Astrocyte (in vitro differentiated cells and primary cell): ENCODE data around the gene FGGY. TPM values are rescaled to one million over a fixed set of nuclear protein-coding genes. Genes with fewer than 3 reads are reported as not detected.

Experiments used
- DNase-seq: peaks from one replicate; pipeline ENCODE4 v3.0.0-alpha.2; 2010; ENCODE audit warnings: low read depth
- FAIRE-seq: peaks from 2 replicates; lab custom pipeline; 2011; peaks lifted over from hg19 to GRCh38; lab: Jason Lieb, UNC
- H2AFZ ChIP-seq: 2 replicates; pipeline ENCODE4 v1.6.0; 2012; ENCODE audit warnings: low read depth, low read length, inconsistent platforms
- H3K27ac ChIP-seq: 2 replicates; pipeline ENCODE4 v1.5.1; 2011; ENCODE audit warnings: low read depth, low read length, inconsistent platforms
- H3K27me3 ChIP-seq: 2 replicates; pipeline ENCODE4 v1.6.0; 2011; ENCODE audit warnings: low read length, inconsistent platforms; ENCODE audit not compliant: insufficient read depth
- H3K36me3 ChIP-seq: 2 replicates; pipeline ENCODE4 v1.5.1; 2011; ENCODE audit warnings: low read length, inconsistent platforms; ENCODE audit not compliant: insufficient read depth
- H3K4me1 ChIP-seq: 2 replicates; pipeline ENCODE4 v1.5.1; 2011; ENCODE audit warnings: low read length, inconsistent platforms; ENCODE audit not compliant: insufficient read depth
- H3K4me2 ChIP-seq: 2 replicates; pipeline ENCODE4 v1.6.0; 2012; ENCODE audit warnings: low read length, inconsistent platforms
- H3K4me3 ChIP-seq: 2 replicates; pipeline ENCODE4 v1.5.1; 2011; ENCODE audit warnings: low read depth, mild to moderate bottlenecking, low read length, inconsistent platforms; ENCODE audit not compliant: insufficient read depth
- H3K79me2 ChIP-seq: 2 replicates; pipeline ENCODE4 v1.6.0; 2012; ENCODE audit warnings: mild to moderate bottlenecking, low read length, inconsistent platforms; ENCODE audit not compliant: insufficient read depth
- H3K9ac ChIP-seq: 2 replicates; pipeline ENCODE4 v1.6.0; 2012; ENCODE audit warnings: mild to moderate bottlenecking, low read length, inconsistent platforms
- H3K9me3 ChIP-seq: 2 replicates; pipeline ENCODE4 v1.5.1; 2012; ENCODE audit warnings: low read depth, mild to moderate bottlenecking, low read length, inconsistent platforms; ENCODE audit not compliant: insufficient read depth
- H4K20me1 ChIP-seq: 2 replicates; pipeline ENCODE4 v1.6.0; 2012; ENCODE audit warnings: low read length, inconsistent platforms; ENCODE audit not compliant: insufficient read depth
- H3K27ac Mint-ChIP-seq: one replicate; pipeline ENCODE4 v1.8.0; 2021; ENCODE audit warnings: mild to moderate bottlenecking, mixed read lengths; ENCODE audit not compliant: unreplicated experiment
- H3K27me3 Mint-ChIP-seq: one replicate; pipeline ENCODE4 v1.8.0; 2021; ENCODE audit warnings: low read depth, mixed read lengths; ENCODE audit not compliant: unreplicated experiment
- H3K36me3 Mint-ChIP-seq: one replicate; pipeline ENCODE4 v1.8.0; 2021; ENCODE audit warnings: low read depth, mixed read lengths; ENCODE audit not compliant: unreplicated experiment
- H3K4me1 Mint-ChIP-seq: one replicate; pipeline ENCODE4 v1.8.0; 2021; ENCODE audit warnings: low read depth, mixed read lengths; ENCODE audit not compliant: unreplicated experiment
- H3K4me3 Mint-ChIP-seq: one replicate; pipeline ENCODE4 v1.8.0; 2021; ENCODE audit warnings: mild to moderate bottlenecking, moderate library complexity, mixed read lengths; ENCODE audit not compliant: unreplicated experiment
- H3K9me3 Mint-ChIP-seq: one replicate; pipeline ENCODE4 v1.8.0; 2021; ENCODE audit warnings: mild to moderate bottlenecking, mixed read lengths; ENCODE audit not compliant: unreplicated experiment
- CTCF ChIP-seq: IDR thresholded peaks from 2 replicates; pipeline ENCODE4 v1.5.1; 2011; ENCODE audit warnings: low read depth, mild to moderate bottlenecking, inconsistent platforms, low read length, moderate library complexity; ENCODE audit not compliant: insufficient read depth
- EZH2 ChIP-seq: IDR thresholded peaks from 2 replicates; pipeline ENCODE4 v1.6.1; 2012; ENCODE audit warnings: mild to moderate bottlenecking, low read length, inconsistent platforms; ENCODE audit not compliant: insufficient read depth
- total RNA-seq: library from RNA; stranded (reverse); gene quantifications from 2 replicates; pipeline ENCODE4 v1.2.1, GENCODE V29; 2021

FGGY gene
- total RNA-seq, 1 donor from 2014 or later, result 6.8 TPM

- Histone ChIP-seq H3K9me3 (no peaks in the 10 kb centered on the region), H2AFZ (no peak overlapping the region), H3K36me3 (no peaks in the 10 kb centered on the region), H3K4me2 (no peak overlapping the region), H4K20me1 (no peaks in the 10 kb centered on the region), H3K79me2 (no peaks in the 10 kb centered on the region), H3K9ac (no peak overlapping the region), H3K4me3 (no peak overlapping the region), H3K4me1 (no peaks in the 10 kb centered on the region), H3K27ac (no peak overlapping the region), H3K27me3 (no peaks in the 10 kb centered on the region)
- Mint-ChIP-seq H3K36me3 (no peaks in the 10 kb centered on the region), H3K4me3 (no peak overlapping the region), H3K4me1 (peaks cover 7% of the 10 kb centered on the region), H3K27ac (no peak overlapping the region), H3K9me3 (no peaks in the 10 kb centered on the region), H3K27me3 (no peaks in the 10 kb centered on the region)
- no peak for TF ChIP-seq CTCF
- no peak for TF ChIP-seq EZH2
- DNase-seq (no peak), FAIRE-seq (no peak)
Observed at GRCh38 chr1:59340411-59341307, 43.8 kb downstream of the FGGY start.

DNA sequence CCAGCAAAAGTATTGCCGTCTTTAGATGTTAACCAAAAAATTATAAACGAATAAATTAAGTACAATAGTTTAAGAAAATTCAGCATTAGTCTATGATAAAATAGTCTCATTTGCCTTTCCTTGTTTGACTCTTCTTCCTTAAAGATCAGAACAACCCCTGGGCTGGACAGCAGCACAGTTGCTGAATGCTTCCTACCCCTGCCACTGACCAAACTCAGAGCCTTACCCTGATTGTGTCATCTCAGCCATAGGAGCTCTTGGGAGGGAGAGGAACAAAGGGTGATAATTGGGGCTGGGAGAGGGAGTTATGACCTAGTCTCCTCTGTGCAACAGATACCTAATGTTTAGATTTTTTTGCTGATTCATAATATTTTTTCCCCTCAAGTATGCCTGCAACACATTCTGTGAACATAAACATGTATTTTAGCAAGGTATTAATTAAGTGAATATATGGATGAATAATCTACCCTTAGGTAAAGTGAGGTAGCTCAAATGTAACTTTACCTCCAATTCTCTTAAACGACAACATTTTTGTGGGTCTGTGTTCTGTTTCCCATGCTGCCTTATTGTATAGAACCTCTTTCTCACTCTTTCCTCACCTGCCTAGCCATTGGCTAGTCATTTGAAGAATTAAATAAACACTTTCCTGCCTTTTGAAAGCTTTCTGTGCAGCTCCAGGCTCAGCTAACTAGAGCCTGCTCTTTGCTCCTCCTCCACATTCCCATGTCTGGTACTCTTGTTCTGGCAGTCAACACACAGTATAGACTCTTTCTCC is 46.1 kb downstream of the FGGY start:
- Histone ChIP-seq H3K27me3 (no peaks in the 10 kb centered on the region), H3K36me3 (no peaks in the 10 kb centered on the region), H3K79me2 (no peaks in the 10 kb centered on the region), H3K4me2 (no peak overlapping the region), H3K9me3 (no peaks in the 10 kb centered on the region), H3K4me3 (no peak overlapping the region), H3K4me1 (no peaks in the 10 kb centered on the region), H3K9ac (no peak overlapping the region), H4K20me1 (no peaks in the 10 kb centered on the region), H3K27ac (no peak overlapping the region), H2AFZ (no peak overlapping the region)
- DNase-seq (no peak), FAIRE-seq (no peak)
- H3K9me3 Mint-ChIP-seq, result no peaks in the 10 kb centered on the region
- H3K27ac Mint-ChIP-seq, result no peak overlapping the region
- H3K27me3 Mint-ChIP-seq, result no peaks in the 10 kb centered on the region
- TF ChIP-seq EZH2, result no peak
- no peak for TF ChIP-seq CTCF
- no peak overlapping the region for H3K4me3 Mint-ChIP-seq
- H3K4me1 Mint-ChIP-seq, result peaks cover 7% of the 10 kb centered on the region
- no peaks in the 10 kb centered on the region for H3K36me3 Mint-ChIP-seq
